ENCODE data around the gene NAPSA.
A peak's percentile ranks its signal among the peaks of the same experiment; 100 is the strongest.

Gene NAPSA

DNA sequence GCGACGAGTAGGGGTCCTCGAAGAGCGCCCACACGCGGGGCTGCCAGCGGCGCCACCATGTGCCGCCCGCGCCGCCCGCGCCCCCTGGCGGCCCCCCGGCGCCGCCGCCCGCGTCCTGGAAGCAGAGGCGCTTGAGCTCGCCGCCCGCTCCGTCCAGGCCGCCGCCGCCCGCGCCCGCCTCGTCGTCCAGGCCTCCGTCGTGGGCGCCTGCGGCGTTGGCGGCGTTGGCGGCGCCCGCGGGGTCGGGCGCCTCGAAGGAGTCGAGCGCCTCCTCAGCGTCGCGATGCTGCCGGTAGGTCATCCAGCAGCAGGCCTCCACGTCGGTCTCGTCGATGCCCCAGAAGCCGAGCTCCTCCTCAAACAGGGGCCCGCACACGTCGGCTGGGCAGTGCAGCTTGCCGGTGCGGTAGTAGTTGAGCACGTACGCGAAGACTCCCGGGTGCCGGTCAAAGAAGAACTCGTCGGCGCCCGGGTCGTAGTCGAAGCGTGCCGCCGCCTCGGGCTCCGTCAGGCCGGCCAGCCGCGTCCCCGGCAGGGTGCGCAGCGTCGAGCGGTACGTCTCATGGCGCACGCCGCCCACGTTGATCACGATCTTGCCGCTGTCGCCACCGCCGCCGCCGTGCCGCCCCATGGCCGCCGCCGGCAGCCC lies 37.1 kb downstream of the NAPSA start:
- DNase-seq (ENCODE audit: low read depth): peak; percentile 76
- peak overlapping the region; percentile 64 for H3K4me3 ChIP-seq (ENCODE audit: low read depth, low read length)
- TF ChIP-seq, protein P1, sequence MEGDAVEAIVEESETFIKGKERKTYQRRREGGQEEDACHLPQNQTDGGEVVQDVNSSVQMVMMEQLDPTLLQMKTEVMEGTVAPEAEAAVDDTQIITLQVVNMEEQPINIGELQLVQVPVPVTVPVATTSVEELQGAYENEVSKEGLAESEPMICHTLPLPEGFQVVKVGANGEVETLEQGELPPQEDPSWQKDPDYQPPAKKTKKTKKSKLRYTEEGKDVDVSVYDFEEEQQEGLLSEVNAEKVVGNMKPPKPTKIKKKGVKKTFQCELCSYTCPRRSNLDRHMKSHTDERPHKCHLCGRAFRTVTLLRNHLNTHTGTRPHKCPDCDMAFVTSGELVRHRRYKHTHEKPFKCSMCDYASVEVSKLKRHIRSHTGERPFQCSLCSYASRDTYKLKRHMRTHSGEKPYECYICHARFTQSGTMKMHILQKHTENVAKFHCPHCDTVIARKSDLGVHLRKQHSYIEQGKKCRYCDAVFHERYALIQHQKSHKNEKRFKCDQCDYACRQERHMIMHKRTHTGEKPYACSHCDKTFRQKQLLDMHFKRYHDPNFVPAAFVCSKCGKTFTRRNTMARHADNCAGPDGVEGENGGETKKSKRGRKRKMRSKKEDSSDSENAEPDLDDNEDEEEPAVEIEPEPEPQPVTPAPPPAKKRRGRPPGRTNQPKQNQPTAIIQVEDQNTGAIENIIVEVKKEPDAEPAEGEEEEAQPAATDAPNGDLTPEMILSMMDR (IDR thresholded peaks at IDR 0.05; ENCODE audit: insufficient read depth, low read depth, low read length, missing control alignments): peak; percentile 39

- peak overlapping the region; percentile 35 for H3K4me3 ChIP-seq (ENCODE audit: low read depth, low read length)
- TF ChIP-seq, protein P1 (IDR thresholded peaks at IDR 0.05; ENCODE audit: insufficient read depth, low read depth, low read length, missing control alignments): no peak
- no peak for DNase-seq (ENCODE audit: low read depth)
Measured at GRCh38 chr19:50327461-50328223, 37.8 kb downstream of the NAPSA start.

GRCh38 chr19:50327013-50327412 lies 38.4 kb downstream of the NAPSA start:
- no peak for DNase-seq (ENCODE audit: low read depth)
- TF ChIP-seq, protein P1 (IDR thresholded peaks at IDR 0.05; ENCODE audit: insufficient read depth, low read depth, low read length, missing control alignments): no peak
- H3K4me3 ChIP-seq (ENCODE audit: low read depth, low read length): no peak overlapping the region

DNA sequence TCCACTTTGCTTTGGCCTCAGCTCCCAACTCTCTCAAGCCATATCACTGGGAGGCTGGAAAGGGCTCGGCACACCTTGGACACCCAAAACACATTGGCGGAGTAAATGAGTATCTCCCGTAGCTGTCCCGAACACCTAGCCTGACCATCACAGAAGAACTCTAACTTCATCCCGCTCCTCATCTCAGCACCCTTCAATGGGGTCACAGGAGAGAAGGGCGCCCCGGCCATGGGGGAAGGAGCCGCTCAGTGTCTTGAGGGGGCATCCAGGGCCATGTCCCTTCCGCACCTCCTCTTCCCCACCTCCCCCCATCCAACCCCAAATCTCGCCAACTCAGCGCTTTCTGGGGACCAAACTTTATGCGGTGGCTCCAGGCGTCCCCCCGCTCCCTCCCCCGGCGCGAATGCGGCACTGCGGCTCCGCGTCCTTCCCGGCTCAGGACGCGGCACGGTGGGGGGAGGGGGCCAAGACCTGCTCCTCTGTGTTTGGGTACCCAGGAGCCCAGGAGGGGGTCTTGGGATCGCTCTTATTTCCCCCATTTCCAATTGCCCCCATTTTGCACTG lies 39.3 kb downstream of the NAPSA start:
- H3K4me3 ChIP-seq (ENCODE audit: low read depth, low read length): peak overlapping the region; percentile 0; the same call in 1 of the 2 replicates
- no peak for DNase-seq (ENCODE audit: low read depth)
- TF ChIP-seq, protein P1 (IDR thresholded peaks at IDR 0.05; ENCODE audit: insufficient read depth, low read depth, low read length, missing control alignments): no peak

DNA sequence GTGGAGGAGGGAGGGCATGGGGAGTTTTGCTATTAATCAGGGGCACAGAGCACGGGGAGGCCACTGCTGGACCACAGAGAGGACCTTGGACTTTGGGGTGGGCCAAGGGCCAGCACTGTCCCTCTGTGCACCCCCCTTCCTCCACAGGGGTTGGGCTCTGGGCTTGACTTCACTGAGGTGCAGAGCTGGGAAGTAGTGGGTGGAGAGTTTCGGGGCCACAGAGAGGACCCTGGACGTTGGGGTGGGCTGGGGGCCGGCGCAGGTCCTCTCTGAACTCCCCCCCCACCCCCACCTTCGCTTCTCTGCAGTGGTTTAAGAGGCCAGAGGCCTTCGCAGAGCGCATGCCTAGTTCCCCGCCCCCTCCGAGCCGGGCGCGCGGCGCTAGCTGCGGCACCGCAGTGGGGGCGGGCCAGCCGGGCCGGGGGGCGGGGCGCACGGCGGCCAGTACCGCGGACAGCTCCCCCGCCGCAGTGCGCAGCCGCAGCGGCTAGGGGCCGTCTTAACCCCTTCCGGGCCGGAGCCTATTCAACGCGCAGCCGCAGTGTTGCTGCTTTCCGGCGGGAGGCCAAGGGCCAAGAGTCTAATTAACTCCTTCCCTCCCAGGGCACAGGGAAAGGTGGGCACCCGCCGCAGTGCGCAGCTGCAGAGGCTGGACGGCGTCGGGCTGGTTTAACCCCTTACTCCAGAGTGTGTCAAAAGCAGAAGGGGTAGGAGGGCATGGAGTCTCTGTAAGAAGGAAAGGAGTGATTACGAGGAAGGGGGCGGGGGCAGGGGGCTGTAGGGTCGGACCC lies 39.9 kb downstream of the NAPSA start:
- DNase-seq (ENCODE audit: low read depth): peak; percentile 85
- peak overlapping the region; percentile 29 for H3K4me3 ChIP-seq (ENCODE audit: low read depth, low read length)
- TF ChIP-seq, protein P1 (IDR thresholded peaks at IDR 0.05; ENCODE audit: insufficient read depth, low read depth, low read length, missing control alignments): no peak

DNA sequence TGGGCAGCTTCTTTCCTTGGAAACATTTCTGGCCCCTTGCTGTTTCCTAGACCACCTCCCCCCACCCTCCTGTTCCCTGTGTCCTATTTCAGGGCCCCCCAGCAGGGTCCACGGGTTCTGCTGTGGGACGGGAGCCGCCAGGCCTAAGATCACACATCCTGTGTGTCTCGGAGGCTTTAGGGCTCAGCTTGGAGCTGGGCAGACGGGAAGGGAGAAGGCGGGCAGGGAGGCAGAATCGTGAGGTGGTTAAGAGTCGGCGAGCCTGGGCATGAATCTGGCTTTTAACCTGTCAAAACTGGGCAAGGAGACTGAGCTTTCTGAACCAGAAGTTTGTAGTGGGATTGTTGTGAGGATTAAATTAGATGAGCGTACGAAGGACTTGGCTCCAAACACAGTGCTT lies 41.1 kb downstream of the NAPSA start:
- no peak for DNase-seq (ENCODE audit: low read depth)
- H3K4me3 ChIP-seq (ENCODE audit: low read depth, low read length): no peak overlapping the region
- TF ChIP-seq, protein P1 (IDR thresholded peaks at IDR 0.05; ENCODE audit: insufficient read depth, low read depth, low read length, missing control alignments): no peak

Data from GM12865 (cell line).